ENCODE data around the gene PGBD5. TPM values are rescaled to one million over a fixed set of nuclear protein-coding genes. Genes with fewer than 3 reads are reported as not detected.

The PGBD5 gene
- total and polyA plus RNA-seq, 3 donors from 2014 or later: 14.3 to 28.1 (median 16.0) TPM

- Histone ChIP-seq H3K4me1 (no peaks in the 10 kb centered on the region), H3K4me3 (no peak overlapping the region), H3K36me3 (ENCODE audit: low read depth, missing control alignments) (no peaks in the 10 kb centered on the region), H3K27ac (no peak overlapping the region), H3K27me3 (no peaks in the 10 kb centered on the region), H3K9me3 (no peaks in the 10 kb centered on the region)
- no peak for DNase-seq
- TF ChIP-seq, protein P1, sequence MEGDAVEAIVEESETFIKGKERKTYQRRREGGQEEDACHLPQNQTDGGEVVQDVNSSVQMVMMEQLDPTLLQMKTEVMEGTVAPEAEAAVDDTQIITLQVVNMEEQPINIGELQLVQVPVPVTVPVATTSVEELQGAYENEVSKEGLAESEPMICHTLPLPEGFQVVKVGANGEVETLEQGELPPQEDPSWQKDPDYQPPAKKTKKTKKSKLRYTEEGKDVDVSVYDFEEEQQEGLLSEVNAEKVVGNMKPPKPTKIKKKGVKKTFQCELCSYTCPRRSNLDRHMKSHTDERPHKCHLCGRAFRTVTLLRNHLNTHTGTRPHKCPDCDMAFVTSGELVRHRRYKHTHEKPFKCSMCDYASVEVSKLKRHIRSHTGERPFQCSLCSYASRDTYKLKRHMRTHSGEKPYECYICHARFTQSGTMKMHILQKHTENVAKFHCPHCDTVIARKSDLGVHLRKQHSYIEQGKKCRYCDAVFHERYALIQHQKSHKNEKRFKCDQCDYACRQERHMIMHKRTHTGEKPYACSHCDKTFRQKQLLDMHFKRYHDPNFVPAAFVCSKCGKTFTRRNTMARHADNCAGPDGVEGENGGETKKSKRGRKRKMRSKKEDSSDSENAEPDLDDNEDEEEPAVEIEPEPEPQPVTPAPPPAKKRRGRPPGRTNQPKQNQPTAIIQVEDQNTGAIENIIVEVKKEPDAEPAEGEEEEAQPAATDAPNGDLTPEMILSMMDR (IDR thresholded peaks at IDR 0.05): no peak
- TF ChIP-seq POLR2A (IDR thresholded peaks at IDR 0.05): no peak
- 97 to 100% methylated on average over 2 of the region's 2 CpGs for WGBS, 2 donors
- intact Hi-C loops (cut with DNase I; ENCODE audit: low total_unique reads): no loop called here
Measured at GRCh38 chr1:230390371-230390770, 35.8 kb downstream of the PGBD5 start.

DNA sequence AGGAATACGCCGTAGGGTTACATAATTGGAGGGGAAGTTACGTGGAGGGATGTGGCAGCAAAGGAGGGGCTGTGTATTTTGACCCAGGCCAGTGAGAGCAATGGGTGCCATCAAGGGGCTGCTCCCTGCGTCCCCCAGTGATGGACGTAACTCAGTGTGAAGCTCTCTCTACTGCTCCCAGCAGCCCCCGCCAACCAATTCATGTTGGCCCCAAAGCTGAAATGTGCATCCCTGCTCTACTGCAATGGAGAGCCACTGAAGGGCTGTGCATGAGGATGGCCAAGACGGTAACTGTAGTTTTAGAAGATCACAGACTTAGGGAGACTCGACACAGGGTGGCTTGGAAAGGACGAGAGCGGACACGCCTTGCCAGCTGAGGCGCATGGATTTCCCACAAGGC is 38.3 kb downstream of the PGBD5 start:
- Histone ChIP-seq H3K36me3 (ENCODE audit: low read depth, missing control alignments) (no peaks in the 10 kb centered on the region), H3K9me3 (no peaks in the 10 kb centered on the region), H3K27me3 (no peaks in the 10 kb centered on the region), H3K4me3 (no peak overlapping the region), H3K27ac (no peak overlapping the region), H3K4me1 (no peaks in the 10 kb centered on the region)
- intact Hi-C loops (cut with DNase I; ENCODE audit: low total_unique reads): no loop called here
- WGBS, 2 donors: 95 to 96% methylated on average over 12 of the region's 12 CpGs
- DNase-seq: no peak
- no peak for TF ChIP-seq POLR2A (IDR thresholded peaks at IDR 0.05)
- TF ChIP-seq, protein P1 (IDR thresholded peaks at IDR 0.05): no peak

DNA sequence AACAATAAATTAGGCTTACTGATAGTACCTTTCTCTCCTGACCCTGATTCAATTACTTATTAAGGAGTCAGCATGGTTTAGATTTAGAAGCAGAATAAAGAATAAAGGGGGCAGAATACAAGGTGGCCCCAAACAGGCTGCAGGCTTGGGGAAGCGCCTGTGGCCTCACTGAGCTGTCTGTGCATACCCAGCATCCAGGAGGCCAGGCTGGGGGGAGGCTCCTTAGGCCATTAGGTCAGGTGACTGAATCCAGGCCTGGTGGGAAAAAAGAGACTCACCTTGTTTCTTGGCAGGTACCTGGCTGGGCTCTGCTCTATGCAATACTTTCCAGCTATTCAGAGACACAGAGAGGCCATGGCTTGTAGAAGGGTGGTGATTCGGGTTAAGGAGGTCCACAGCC is 38.8 kb downstream of the PGBD5 start:
- no peak overlapping the region for H3K4me3 ChIP-seq
- no peaks in the 10 kb centered on the region for H3K9me3 ChIP-seq
- H3K4me1 ChIP-seq: no peaks in the 10 kb centered on the region
- H3K27ac ChIP-seq: no peak overlapping the region
- 96 to 97% methylated on average over 2 of the region's 2 CpGs for WGBS, 2 donors
- no peaks in the 10 kb centered on the region for H3K36me3 ChIP-seq (ENCODE audit: low read depth, missing control alignments)
- no peaks in the 10 kb centered on the region for H3K27me3 ChIP-seq
- intact Hi-C loops (cut with DNase I; ENCODE audit: low total_unique reads): no loop called here
- no peak for TF ChIP-seq POLR2A (IDR thresholded peaks at IDR 0.05)
- TF ChIP-seq, protein P1 (IDR thresholded peaks at IDR 0.05): no peak
- no peak for DNase-seq

DNA sequence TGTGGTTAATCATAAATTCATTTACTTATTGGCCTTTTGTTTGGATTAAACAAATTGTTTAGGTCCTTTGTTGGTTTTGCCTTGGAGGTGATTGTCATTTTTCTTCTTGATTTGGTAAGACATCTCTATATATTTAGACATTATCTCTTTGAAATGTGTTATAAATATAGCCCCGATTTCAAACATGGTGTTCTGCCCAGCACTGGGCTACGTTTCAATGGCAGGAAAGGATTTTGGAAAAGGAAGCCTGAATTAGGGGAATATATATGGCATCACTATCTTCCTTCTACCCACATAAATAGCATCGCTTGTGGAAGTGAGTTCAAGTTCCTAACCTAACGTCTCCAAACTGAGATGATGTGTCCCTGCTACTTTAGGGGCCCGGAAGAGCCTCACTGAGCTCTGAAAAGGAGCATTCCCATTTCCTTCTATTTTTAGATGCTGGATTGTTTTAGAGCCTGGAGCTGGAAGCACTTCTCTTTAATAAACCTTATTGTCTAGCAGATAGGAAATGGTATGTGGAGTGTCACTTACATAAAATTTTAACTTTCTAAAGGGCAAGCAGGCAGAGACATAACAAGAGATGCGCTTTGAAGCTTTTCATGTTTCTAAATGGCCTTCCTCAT is 39.4 kb downstream of the PGBD5 start:
- H3K36me3 ChIP-seq (ENCODE audit: low read depth, missing control alignments): no peaks in the 10 kb centered on the region
- no peaks in the 10 kb centered on the region for H3K4me1 ChIP-seq
- intact Hi-C loops (cut with DNase I; ENCODE audit: low total_unique reads): no loop called here
- no peak overlapping the region for H3K4me3 ChIP-seq
- TF ChIP-seq, protein P1 (IDR thresholded peaks at IDR 0.05): no peak
- no peak for TF ChIP-seq POLR2A (IDR thresholded peaks at IDR 0.05)
- H3K27ac ChIP-seq: no peak overlapping the region
- H3K27me3 ChIP-seq: no peaks in the 10 kb centered on the region
- no peaks in the 10 kb centered on the region for H3K9me3 ChIP-seq
- 77 to 80% methylated on average over 6 of the region's 6 CpGs for WGBS, 2 donors
- DNase-seq: no peak

GRCh38 chr1:230385930-230386329 is 40.2 kb downstream of the PGBD5 start:
- Histone ChIP-seq H3K9me3 (no peaks in the 10 kb centered on the region), H3K4me1 (no peaks in the 10 kb centered on the region), H3K36me3 (ENCODE audit: low read depth, missing control alignments) (no peaks in the 10 kb centered on the region), H3K27me3 (no peaks in the 10 kb centered on the region), H3K4me3 (no peak overlapping the region), H3K27ac (no peak overlapping the region)
- TF ChIP-seq, protein P1 (IDR thresholded peaks at IDR 0.05): no peak
- no peak for TF ChIP-seq POLR2A (IDR thresholded peaks at IDR 0.05)
- 92 to 96% methylated on average over 4 of the region's 4 CpGs for WGBS, 2 donors
- intact Hi-C loops (cut with DNase I; ENCODE audit: low total_unique reads): no loop called here
- DNase-seq: no peak
